Colonic mucosa (tissue), 4 donors: ENCODE data around the gene MRPS31. TPM values are rescaled to one million over a fixed set of nuclear protein-coding genes. Genes with fewer than 3 reads are reported as not detected.

Source experiments
- DNase-seq: peaks from one replicate; pipeline ENCODE4 v3.0.0-alpha.2; 2020
- H3K27ac ChIP-seq: fragments of 200-600 bp; one replicate; pipeline ENCODE4 v1.8.0; 2021
- H3K27me3 ChIP-seq: fragments of 200-600 bp; one replicate; pipeline ENCODE4 v1.8.0; 2021
- H3K36me3 ChIP-seq: fragments of 200-600 bp; one replicate; pipeline ENCODE4 v1.8.0; 2021
- H3K4me1 ChIP-seq: fragments of 200-600 bp; one replicate; pipeline ENCODE4 v1.8.0; 2021; ENCODE audit warnings: mild to moderate bottlenecking
- H3K4me3 ChIP-seq: fragments of 200-600 bp; one replicate; pipeline ENCODE4 v1.8.0; 2021
- H3K9ac ChIP-seq, 2 donors: one replicate each; pipeline ENCODE4 v1.7.0; 2013; ENCODE audit warnings: control low read depth in 2 of 2, low read depth in 2 of 2, low read length in 2 of 2
- H3K9me3 ChIP-seq: fragments of 200-600 bp; one replicate; pipeline ENCODE4 v1.8.0; 2021
- CTCF ChIP-seq: fragments of 200-600 bp; IDR thresholded peaks from one replicate; pipeline ENCODE4 v1.8.0; 2022; ENCODE audit warnings: antibody characterized with exemption, mild to moderate bottlenecking
- intact Hi-C: fragments of 100-400 bp; cut with DNase I; formaldehyde crosslinking; loops from one replicate; pipeline ENCODE4 v1.14.1; 2022
- microRNA-seq: library from miRNA; unstranded; fragments of <30 nt; microRNA quantifications from one replicate; pipeline ENCODE4, GENCODE V29; 2019
- total RNA-seq, 2 donors: library from RNA; stranded (reverse); fragmentation: NEBNext Ultra II Directional in 1 of 2; extraction: Animal tissue kit (Norgen Biotek cat#: 25700) in 1 of 2; gene quantifications; one replicate each; pipeline ENCODE4 v1.2.1, GENCODE V29; 2021
- donor health status: healthy.
- donor health status: DM: no; HTN: no; CAD: no.
- donor health status: DM: no; HTN: no; CAD: no.

Gene MRPS31
- total RNA-seq, 2 donors from 2014 or later: 18.1 to 21.7 TPM

- Histone ChIP-seq H3K36me3 (no peaks in the 10 kb centered on the region), H3K4me1 (no peaks in the 10 kb centered on the region), H3K4me3 (no peak overlapping the region), H3K9me3 (no peaks in the 10 kb centered on the region), H3K9ac (no peak overlapping the region), H3K27ac (no peak overlapping the region), H3K27me3 (no peaks in the 10 kb centered on the region)
- no peak for DNase-seq
- intact Hi-C loops: no loop called here
- no peak for TF ChIP-seq CTCF
These were observed 91.5 kb downstream of the MRPS31 start for GRCh38 chr13:40679480-40679985.

Small RNA genes lying within 50 kb of the gene (microRNA-seq; reads per million reads assigned to microRNA genes)
- not detected for gene MIR320D1
- not detected for gene MIR621

Other genes starting within 250 kb of the MRPS31 start
- gene FOXO1, start 104.5 kb downstream of the MRPS31 start, total RNA-seq: 10 to 100 TPM; 15.7 to 26.4 TPM
- gene SLC25A15, start 18.4 kb upstream of the MRPS31 start, total RNA-seq: 10 to 100 TPM in 1 of 2 donors, 1 to 10 TPM in 1; 6.8 to 14.5 TPM
- gene ELF1, start 248.1 kb upstream of the MRPS31 start, total RNA-seq: 100 to 1,000 TPM in 1 of 2 donors, 10 to 100 TPM in 1; 72.2 to 120 TPM